Mucosa of descending colon (tissue), 3 donors: Measurements from ENCODE around the gene TFCP2L1. TPM values are rescaled to one million over a fixed set of nuclear protein-coding genes. Genes with fewer than 3 reads are reported as not detected.

Experiments used
- ATAC-seq: fragments of 200-7000 bp; cut with Tn5 transposase; one replicate; pipeline ENCODE4 v1.9.1; 2020; ENCODE audit warnings: mild to moderate bottlenecking, moderate library complexity
- DNase-seq, 3 donors: peaks; one replicate each; pipeline ENCODE4 v3.0.0-alpha.2; 2020
- H3K36me3 ChIP-seq: fragments of 200-600 bp; one replicate; pipeline ENCODE4 v1.8.0; 2021; ENCODE audit warnings: low read depth, mild to moderate bottlenecking
- H3K4me1 ChIP-seq: fragments of 200-600 bp; one replicate; pipeline ENCODE4 v1.8.0; 2021; ENCODE audit warnings: low read depth, mild to moderate bottlenecking
- H3K4me3 ChIP-seq: fragments of 200-600 bp; one replicate; pipeline ENCODE4 v1.8.0; 2021; ENCODE audit warnings: mild to moderate bottlenecking
- H3K9me3 ChIP-seq: fragments of 200-600 bp; one replicate; pipeline ENCODE4 v1.8.0; 2021; ENCODE audit warnings: mild to moderate bottlenecking
- intact Hi-C, 2 donors: fragments of 100-400 bp; cut with DNase I in 1 of 2; cut with micrococcal nuclease in 1 of 2; formaldehyde crosslinking; loops; one replicate each; pipeline versions ENCODE4 v1.11.0 to v1.11.1; 2022; cut with DNase I, micrococcal nuclease
- total RNA-seq, 3 donors: library from RNA; stranded (reverse); fragmentation: NEBNext Ultra II Directional in 2 of 3; extraction: Animal tissue kit (Norgen Biotek cat#: 25700) in 2 of 3; gene quantifications; one replicate each; pipeline versions ENCODE4 v1.2.1 to v1.2.4, GENCODE V29; 2021 to 2023
- TF ChIP-seq, protein P1 (sequence below): fragments of 200-600 bp; IDR thresholded peaks from one replicate; pipeline ENCODE4 v1.8.0; 2022; ENCODE audit warnings: antibody characterized with exemption, mild to moderate bottlenecking
- donor health status: DM: no; HTN: no; CAD: no; lungs with moderate emphysema.
- donor health status: DM: no; HTN: no; CAD: no.
- donor health status: DM: no; HTN: yes; CAD: no.

Gene TFCP2L1
- total RNA-seq, 3 donors from 2014 or later = 46.9 to 111 (median 107) TPM

DNA sequence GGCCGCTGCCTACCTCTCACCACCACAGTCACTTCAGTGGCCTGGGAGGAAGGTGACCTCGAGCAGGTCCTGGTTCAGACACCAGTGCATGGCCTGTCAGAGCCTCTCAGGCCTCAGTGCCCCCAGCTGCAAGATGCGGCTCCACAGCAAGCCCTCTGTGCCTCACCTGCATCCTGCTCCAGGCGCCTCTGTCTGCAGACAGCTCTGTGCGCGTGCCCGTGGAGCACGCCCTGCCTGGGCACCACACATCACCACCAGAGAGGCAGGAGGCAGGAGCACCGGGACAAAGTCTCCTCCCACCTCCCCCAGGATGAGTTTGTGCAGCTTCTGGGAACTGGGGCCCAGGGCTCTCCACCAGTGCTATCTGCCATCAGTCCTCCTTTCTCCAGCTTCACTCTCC lies 98.7 kb downstream of the TFCP2L1 start:
- Histone ChIP-seq H3K36me3 (no peaks in the 10 kb centered on the region), H3K9me3 (no peaks in the 10 kb centered on the region), H3K4me1 (no peaks in the 10 kb centered on the region), H3K4me3 (no peak overlapping the region)
- intact Hi-C loops = no loop called here
- TF ChIP-seq, protein P1, sequence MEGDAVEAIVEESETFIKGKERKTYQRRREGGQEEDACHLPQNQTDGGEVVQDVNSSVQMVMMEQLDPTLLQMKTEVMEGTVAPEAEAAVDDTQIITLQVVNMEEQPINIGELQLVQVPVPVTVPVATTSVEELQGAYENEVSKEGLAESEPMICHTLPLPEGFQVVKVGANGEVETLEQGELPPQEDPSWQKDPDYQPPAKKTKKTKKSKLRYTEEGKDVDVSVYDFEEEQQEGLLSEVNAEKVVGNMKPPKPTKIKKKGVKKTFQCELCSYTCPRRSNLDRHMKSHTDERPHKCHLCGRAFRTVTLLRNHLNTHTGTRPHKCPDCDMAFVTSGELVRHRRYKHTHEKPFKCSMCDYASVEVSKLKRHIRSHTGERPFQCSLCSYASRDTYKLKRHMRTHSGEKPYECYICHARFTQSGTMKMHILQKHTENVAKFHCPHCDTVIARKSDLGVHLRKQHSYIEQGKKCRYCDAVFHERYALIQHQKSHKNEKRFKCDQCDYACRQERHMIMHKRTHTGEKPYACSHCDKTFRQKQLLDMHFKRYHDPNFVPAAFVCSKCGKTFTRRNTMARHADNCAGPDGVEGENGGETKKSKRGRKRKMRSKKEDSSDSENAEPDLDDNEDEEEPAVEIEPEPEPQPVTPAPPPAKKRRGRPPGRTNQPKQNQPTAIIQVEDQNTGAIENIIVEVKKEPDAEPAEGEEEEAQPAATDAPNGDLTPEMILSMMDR = no peak
- no peak for DNase-seq
- peak; percentile 8 for ATAC-seq

DNA sequence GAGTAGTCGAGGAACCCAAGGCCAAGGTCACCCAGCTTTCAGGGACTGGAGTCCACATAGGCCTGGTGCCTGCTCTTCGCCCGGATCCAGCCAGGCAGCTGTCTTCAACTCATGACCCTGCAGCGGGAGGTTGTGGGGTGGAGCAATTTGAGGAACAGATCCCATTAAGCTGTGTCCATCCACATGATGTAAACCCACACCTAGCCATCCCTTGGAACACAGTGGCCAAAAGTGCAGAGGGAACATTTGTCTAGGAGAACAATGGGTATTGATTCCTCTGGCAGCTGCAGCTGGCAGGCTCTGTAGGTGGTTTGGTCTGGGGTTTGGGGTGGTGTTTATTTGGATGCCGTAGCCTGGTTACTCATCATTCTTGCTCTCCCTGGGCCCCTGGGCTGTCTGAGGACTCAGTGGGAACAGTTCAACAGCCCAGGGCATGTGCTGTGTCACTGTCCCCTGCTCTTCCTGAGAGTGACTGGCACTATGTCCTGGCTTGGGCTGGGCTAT lies 99.4 kb downstream of the TFCP2L1 start:
- DNase-seq (no peak), ATAC-seq (peak; percentile 62)
- Histone ChIP-seq H3K36me3 (no peaks in the 10 kb centered on the region), H3K4me1 (no peaks in the 10 kb centered on the region), H3K9me3 (no peaks in the 10 kb centered on the region), H3K4me3 (no peak overlapping the region)
- intact Hi-C loops = no loop called here
- TF ChIP-seq, protein P1 = no peak

DNA sequence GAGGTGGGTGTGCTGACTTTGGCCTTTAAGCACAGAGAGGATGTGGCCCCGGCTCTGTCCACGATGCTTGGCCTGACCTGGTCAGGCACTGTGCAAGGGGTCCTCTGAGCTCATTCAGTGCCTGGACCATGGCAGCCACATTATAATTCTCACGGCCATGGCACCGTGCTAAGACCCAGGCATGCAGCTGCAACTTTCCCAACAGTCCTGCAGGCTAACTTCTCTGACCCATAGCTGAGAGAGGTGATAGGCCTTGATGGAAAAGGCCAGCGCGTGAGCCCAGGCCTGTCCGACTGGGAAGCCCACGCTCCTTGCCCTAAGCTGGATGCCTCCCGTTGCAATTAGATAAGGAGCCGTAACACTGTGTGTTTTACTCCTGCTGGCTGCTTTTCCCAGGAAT lies 99.9 kb downstream of the TFCP2L1 start:
- Histone ChIP-seq H3K4me3 (no peak overlapping the region), H3K9me3 (no peaks in the 10 kb centered on the region), H3K36me3 (no peaks in the 10 kb centered on the region), H3K4me1 (no peaks in the 10 kb centered on the region)
- TF ChIP-seq, protein P1 = no peak
- DNase-seq = no peak
- intact Hi-C loops = no loop called here
- ATAC-seq = no peak

DNA sequence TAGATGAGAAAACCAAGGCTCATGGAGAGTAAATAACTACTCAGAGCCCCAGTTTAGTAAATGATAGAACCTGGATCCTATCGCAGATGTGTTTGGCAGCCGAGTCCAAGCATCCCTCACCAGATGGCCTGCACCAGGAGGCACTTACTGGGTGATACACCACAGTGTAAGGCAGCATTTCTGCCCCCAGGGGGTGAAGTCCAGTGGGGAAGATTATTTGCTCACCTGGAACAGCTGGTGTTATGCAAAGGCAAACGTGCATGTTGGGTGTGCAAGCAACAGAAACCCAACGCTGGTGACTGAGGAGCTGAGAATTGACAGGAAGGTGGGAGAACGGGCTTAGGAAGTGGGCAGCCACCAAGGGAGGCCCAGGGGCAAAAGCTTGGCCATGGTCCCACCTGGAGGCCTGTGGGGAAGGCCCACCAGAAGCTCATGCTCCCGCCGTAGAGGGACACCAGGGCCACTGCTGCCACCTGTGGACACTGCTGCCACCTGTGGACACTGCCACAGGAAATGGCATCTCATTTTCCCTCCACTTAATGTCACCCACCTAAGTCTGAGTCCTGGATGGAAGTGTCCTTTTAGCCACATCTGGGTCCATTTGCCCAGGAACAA lies 100.6 kb downstream of the TFCP2L1 start:
- DNase-seq (no peak), ATAC-seq (peak; percentile 57)

DNA sequence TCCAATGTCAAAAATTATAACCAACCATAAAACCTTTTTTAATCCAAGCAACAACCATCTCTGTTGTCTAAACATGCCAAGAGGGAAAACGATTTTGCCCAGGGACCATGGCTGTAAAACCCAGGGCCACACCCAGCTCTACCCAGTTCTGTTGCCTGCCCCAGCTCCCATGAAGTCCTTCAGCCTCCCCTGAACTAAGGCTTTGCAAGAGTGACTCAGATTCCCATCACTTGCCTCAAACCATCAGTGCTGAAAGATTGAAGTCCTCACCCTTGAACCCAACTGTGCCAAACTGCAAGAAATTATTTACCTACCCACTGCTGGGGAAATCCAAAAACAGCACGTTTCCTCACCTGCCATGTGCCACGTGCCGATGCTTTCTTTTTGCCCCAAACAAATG lies 102.5 kb downstream of the TFCP2L1 start:
- no peak overlapping the region for H3K4me3 ChIP-seq
- TF ChIP-seq, protein P1 = no peak
- DNase-seq (no peak), ATAC-seq (peak; percentile 51)
- no peaks in the 10 kb centered on the region for H3K9me3 ChIP-seq
- no peaks in the 10 kb centered on the region for H3K36me3 ChIP-seq
- no peaks in the 10 kb centered on the region for H3K4me1 ChIP-seq
- intact Hi-C loops = no loop called here

More for the DNA sequence above, 100.6 kb downstream of the TFCP2L1 start:
- Histone ChIP-seq H3K9me3 (no peaks in the 10 kb centered on the region), H3K36me3 (no peaks in the 10 kb centered on the region), H3K4me3 (no peak overlapping the region), H3K4me1 (no peaks in the 10 kb centered on the region)
- intact Hi-C loops = no loop called here
- TF ChIP-seq, protein P1 = no peak
